Spleen (tissue), 7 donors: ENCODE measurements around the gene ARID4B.

Experiments used
- POLR2A ChIP-seq, 3 donors: fragments of 450-650 bp; IDR thresholded peaks; one replicate each; pipeline ENCODE4 v1.5.1; 2017; ENCODE audit warnings: antibody characterized with exemption in 3 of 3, mild to moderate bottlenecking in 1 of 3
- POLR2AphosphoS5 ChIP-seq, 3 donors: sonication (generic); formaldehyde crosslinking; IDR thresholded peaks; one replicate each; pipeline ENCODE4 v1.5.1; 2017; ENCODE audit warnings: antibody characterized with exemption in 3 of 3
- TF ChIP-seq, protein P1 (sequence below), 11 experiments: fragments of 200-600 bp in 7 of 11; fragments of 450-650 bp in 4 of 11; sonication (generic) in 4 of 11; IDR thresholded peaks in 8 of 11; conservative IDR thresholded peaks in 3 of 11; 1 replicate in 7 of 11; 2 replicates in 4 of 11; pipeline versions ENCODE4 v1.4.0 to v1.8.0; 2016 to 2021; ENCODE audit warnings: antibody characterized with exemption in 11 of 11, inconsistent platforms in 4 of 11, mild to moderate bottlenecking in 1 of 11
- donor health status: DM: no; HTN: no; CAD: no; lungs with moderate emphysema.
- donor health status: DM: no; HTN: no; CAD: no.
- donor health status: DM: no; HTN: no; CAD: no.

GRCh38 chr1:235158680-235159079 lies 169.3 kb downstream of the ARID4B start:
- TF ChIP-seq POLR2A (IDR thresholded peaks at IDR 0.05) (no peak), POLR2AphosphoS5 (IDR thresholded peaks at IDR 0.05) (no peak)
- TF ChIP-seq, protein P1, sequence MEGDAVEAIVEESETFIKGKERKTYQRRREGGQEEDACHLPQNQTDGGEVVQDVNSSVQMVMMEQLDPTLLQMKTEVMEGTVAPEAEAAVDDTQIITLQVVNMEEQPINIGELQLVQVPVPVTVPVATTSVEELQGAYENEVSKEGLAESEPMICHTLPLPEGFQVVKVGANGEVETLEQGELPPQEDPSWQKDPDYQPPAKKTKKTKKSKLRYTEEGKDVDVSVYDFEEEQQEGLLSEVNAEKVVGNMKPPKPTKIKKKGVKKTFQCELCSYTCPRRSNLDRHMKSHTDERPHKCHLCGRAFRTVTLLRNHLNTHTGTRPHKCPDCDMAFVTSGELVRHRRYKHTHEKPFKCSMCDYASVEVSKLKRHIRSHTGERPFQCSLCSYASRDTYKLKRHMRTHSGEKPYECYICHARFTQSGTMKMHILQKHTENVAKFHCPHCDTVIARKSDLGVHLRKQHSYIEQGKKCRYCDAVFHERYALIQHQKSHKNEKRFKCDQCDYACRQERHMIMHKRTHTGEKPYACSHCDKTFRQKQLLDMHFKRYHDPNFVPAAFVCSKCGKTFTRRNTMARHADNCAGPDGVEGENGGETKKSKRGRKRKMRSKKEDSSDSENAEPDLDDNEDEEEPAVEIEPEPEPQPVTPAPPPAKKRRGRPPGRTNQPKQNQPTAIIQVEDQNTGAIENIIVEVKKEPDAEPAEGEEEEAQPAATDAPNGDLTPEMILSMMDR (IDR thresholded peaks at IDR 0.05 in 8 of 11, conservative IDR thresholded peaks at IDR 0.05 in 3 of 11): no peak
